ENCODE measurements around the gene FBXO5. TPM values are rescaled to one million over a fixed set of nuclear protein-coding genes. Genes with fewer than 3 reads are reported as not detected.

FBXO5 gene
- total and polyA plus RNA-seq, 4 donors: 1.5 to 32.1 (median 1.8) TPM

GRCh38 chr6:152941746-152942145 lies 41.1 kb downstream of the FBXO5 start:
- Histone ChIP-seq H3K36me3 (ENCODE audit: control insufficient read depth in 4 of 4, insufficient read depth in 3 of 4, low read depth in 1 of 4, low read length in 3 of 4) (no peaks in the 10 kb centered on the region), H3K27me3 (ENCODE audit: control insufficient read depth in 4 of 4, insufficient read depth in 4 of 4, low read length in 3 of 4) (peaks cover 0 to 3% (median 0%) of the 10 kb centered on the region in 4 donors), H3K9me3 (ENCODE audit: control insufficient read depth in 4 of 4, low read length in 3 of 4) (no peaks in the 10 kb centered on the region), H3K4me1 (ENCODE audit: control insufficient read depth in 4 of 4, insufficient read depth in 4 of 4, low read length in 3 of 4) (no peaks in the 10 kb centered on the region), H3K4me3 (ENCODE audit: low read depth in 1 of 3, low read length in 3 of 3) (no peak overlapping the region), H3K27ac (ENCODE audit: low read depth in 1 of 2, low read length in 2 of 2) (no peak overlapping the region), H3K9ac (ENCODE audit: low read depth in 1 of 2, low read length in 2 of 2) (no peak overlapping the region)
- no peak for TF ChIP-seq EGR1 (IDR thresholded peaks at IDR 0.05; ENCODE audit: low read depth in 2 of 2)
- TF ChIP-seq GABPA (IDR thresholded peaks at IDR 0.05 in 1 of 2, conservative IDR thresholded peaks at IDR 0.05 in 1 of 2): no peak
- no peak for DNase-seq (ENCODE audit: low spot score)

DNA sequence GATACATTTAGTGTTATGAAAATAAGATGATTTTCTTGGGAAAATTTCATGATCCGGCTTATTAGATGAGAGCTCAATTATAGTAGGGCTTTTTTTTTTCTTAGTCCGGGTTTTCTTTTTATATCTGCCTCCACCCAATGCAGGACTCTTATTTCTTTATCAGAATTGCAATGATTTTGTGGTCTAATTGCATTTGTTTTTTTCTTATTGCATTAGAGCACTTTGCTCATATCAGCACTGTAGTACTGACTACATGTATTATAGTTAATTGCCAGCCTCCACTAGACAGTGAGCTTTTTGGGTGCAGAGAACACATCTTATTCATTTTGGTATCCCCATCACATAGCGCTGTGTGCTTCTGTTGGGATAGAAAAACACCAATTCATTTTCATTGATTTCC lies 50.0 kb downstream of the FBXO5 start:
- no peaks in the 10 kb centered on the region for H3K4me1 ChIP-seq (ENCODE audit: control insufficient read depth in 4 of 4, insufficient read depth in 4 of 4, low read length in 3 of 4)
- TF ChIP-seq SP1 (IDR thresholded peaks at IDR 0.05): no peak
- no peak for TF ChIP-seq EGR1 (IDR thresholded peaks at IDR 0.05; ENCODE audit: low read depth in 2 of 2)
- no peak for TF ChIP-seq YY1 (IDR thresholded peaks at IDR 0.05)
- H3K36me3 ChIP-seq (ENCODE audit: control insufficient read depth in 4 of 4, insufficient read depth in 3 of 4, low read depth in 1 of 4, low read length in 3 of 4): no peaks in the 10 kb centered on the region
- no peak overlapping the region for H3K27ac ChIP-seq (ENCODE audit: low read depth in 1 of 2, low read length in 2 of 2)
- H3K9ac ChIP-seq (ENCODE audit: low read depth in 1 of 2, low read length in 2 of 2): no peak overlapping the region
- no peaks in the 10 kb centered on the region for H3K9me3 ChIP-seq (ENCODE audit: control insufficient read depth in 4 of 4, low read length in 3 of 4)
- no peak overlapping the region for H3K4me3 ChIP-seq (ENCODE audit: low read depth in 1 of 3, low read length in 3 of 3)
- no peak for DNase-seq (ENCODE audit: low spot score)
- WGBS: 79% methylated on average over 3 of the region's 3 CpGs
- peaks cover 0 to 4% (median 0%) of the 10 kb centered on the region in 4 donors for H3K27me3 ChIP-seq (ENCODE audit: control insufficient read depth in 4 of 4, insufficient read depth in 4 of 4, low read length in 3 of 4)

DNA sequence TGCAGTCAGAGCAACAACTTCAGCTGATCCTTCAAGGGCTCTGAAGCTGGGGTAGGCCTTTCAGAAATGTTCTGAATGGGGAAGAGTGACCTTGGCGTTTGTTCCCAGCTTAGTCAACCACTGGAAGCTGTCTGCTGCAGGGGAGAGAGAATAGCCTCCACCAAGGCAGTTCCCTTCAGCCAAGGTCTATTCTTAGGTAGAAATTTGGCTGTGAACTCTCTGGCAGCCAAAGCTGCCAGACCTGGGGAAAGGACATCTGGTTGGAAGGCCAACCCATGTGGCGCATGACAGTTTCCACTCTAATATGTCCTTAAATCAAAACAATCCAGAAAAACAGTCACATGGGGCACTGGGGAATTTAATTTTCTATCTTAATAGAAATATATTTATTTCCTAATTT lies 60.1 kb downstream of the FBXO5 start:
- Histone ChIP-seq H3K4me1 (ENCODE audit: control insufficient read depth in 4 of 4, insufficient read depth in 4 of 4, low read length in 3 of 4) (no peaks in the 10 kb centered on the region), H3K36me3 (ENCODE audit: control insufficient read depth in 4 of 4, insufficient read depth in 3 of 4, low read depth in 1 of 4, low read length in 3 of 4) (no peaks in the 10 kb centered on the region), H3K4me3 (ENCODE audit: low read depth in 1 of 3, low read length in 3 of 3) (no peak overlapping the region), H3K9me3 (ENCODE audit: control insufficient read depth in 4 of 4, low read length in 3 of 4) (no peaks in the 10 kb centered on the region), H3K27ac (ENCODE audit: low read depth in 1 of 2, low read length in 2 of 2) (no peak overlapping the region), H3K9ac (ENCODE audit: low read depth in 1 of 2, low read length in 2 of 2) (no peak overlapping the region), H3K27me3 (ENCODE audit: control insufficient read depth in 4 of 4, insufficient read depth in 4 of 4, low read length in 3 of 4) (peaks cover 0 to 3% (median 0%) of the 10 kb centered on the region in 4 donors)
- DNase-seq (ENCODE audit: low spot score): no peak
- 86% methylated on average over 2 of the region's 2 CpGs for WGBS
- TF ChIP-seq HNF4A (conservative IDR thresholded peaks at IDR 0.05) (no peak), FOXA1 (IDR thresholded peaks at IDR 0.05) (no peak), YY1 (IDR thresholded peaks at IDR 0.05) (no peak), RAD21 (IDR thresholded peaks at IDR 0.05) (no peak), EGR1 (IDR thresholded peaks at IDR 0.05; ENCODE audit: low read depth in 2 of 2) (no peak), FOXA2 (IDR thresholded peaks at IDR 0.05) (no peak), JUND (IDR thresholded peaks at IDR 0.05) (no peak), SP1 (IDR thresholded peaks at IDR 0.05) (no peak), NR2F2 (IDR thresholded peaks at IDR 0.05) (no peak), TAF1 (conservative IDR thresholded peaks at IDR 0.05) (no peak), GABPA (IDR thresholded peaks at IDR 0.05 in 1 of 2, conservative IDR thresholded peaks at IDR 0.05 in 1 of 2) (no peak), HNF4G (IDR thresholded peaks at IDR 0.05) (no peak), RXRA (IDR thresholded peaks at IDR 0.05) (no peak), REST (IDR thresholded peaks at IDR 0.05) (no peak)
- TF ChIP-seq, protein P1, sequence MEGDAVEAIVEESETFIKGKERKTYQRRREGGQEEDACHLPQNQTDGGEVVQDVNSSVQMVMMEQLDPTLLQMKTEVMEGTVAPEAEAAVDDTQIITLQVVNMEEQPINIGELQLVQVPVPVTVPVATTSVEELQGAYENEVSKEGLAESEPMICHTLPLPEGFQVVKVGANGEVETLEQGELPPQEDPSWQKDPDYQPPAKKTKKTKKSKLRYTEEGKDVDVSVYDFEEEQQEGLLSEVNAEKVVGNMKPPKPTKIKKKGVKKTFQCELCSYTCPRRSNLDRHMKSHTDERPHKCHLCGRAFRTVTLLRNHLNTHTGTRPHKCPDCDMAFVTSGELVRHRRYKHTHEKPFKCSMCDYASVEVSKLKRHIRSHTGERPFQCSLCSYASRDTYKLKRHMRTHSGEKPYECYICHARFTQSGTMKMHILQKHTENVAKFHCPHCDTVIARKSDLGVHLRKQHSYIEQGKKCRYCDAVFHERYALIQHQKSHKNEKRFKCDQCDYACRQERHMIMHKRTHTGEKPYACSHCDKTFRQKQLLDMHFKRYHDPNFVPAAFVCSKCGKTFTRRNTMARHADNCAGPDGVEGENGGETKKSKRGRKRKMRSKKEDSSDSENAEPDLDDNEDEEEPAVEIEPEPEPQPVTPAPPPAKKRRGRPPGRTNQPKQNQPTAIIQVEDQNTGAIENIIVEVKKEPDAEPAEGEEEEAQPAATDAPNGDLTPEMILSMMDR (IDR thresholded peaks at IDR 0.05; ENCODE audit: low read depth, low read length, missing input control): no peak
- TF ChIP-seq, protein P2, sequence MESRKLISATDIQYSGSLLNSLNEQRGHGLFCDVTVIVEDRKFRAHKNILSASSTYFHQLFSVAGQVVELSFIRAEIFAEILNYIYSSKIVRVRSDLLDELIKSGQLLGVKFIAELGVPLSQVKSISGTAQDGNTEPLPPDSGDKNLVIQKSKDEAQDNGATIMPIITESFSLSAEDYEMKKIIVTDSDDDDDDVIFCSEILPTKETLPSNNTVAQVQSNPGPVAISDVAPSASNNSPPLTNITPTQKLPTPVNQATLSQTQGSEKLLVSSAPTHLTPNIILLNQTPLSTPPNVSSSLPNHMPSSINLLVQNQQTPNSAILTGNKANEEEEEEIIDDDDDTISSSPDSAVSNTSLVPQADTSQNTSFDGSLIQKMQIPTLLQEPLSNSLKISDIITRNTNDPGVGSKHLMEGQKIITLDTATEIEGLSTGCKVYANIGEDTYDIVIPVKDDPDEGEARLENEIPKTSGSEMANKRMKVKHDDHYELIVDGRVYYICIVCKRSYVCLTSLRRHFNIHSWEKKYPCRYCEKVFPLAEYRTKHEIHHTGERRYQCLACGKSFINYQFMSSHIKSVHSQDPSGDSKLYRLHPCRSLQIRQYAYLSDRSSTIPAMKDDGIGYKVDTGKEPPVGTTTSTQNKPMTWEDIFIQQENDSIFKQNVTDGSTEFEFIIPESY (IDR thresholded peaks at IDR 0.05): no peak
- TF ChIP-seq, protein P3, sequence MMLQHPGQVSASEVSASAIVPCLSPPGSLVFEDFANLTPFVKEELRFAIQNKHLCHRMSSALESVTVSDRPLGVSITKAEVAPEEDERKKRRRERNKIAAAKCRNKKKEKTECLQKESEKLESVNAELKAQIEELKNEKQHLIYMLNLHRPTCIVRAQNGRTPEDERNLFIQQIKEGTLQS (IDR thresholded peaks at IDR 0.05): no peak
- TF ChIP-seq, protein P4, sequence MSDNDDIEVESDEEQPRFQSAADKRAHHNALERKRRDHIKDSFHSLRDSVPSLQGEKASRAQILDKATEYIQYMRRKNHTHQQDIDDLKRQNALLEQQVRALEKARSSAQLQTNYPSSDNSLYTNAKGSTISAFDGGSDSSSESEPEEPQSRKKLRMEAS (IDR thresholded peaks at IDR 0.05): no peak
